Aorta (tissue), 5 donors: ENCODE results near the gene LRIG1. TPM values are rescaled to one million over a fixed set of nuclear protein-coding genes. Genes with fewer than 3 reads are reported as not detected.

Experiments
- ATAC-seq: fragments of 200-7000 bp; cut with Tn5 transposase; one replicate; pipeline ENCODE4 v1.9.1; 2022; ENCODE audit warnings: moderate library complexity; ENCODE audit not compliant: low FRiP score
- DNase-seq, 2 donors: peaks; one replicate each; pipeline ENCODE4 v3.0.0-alpha.2; 2020
- H3K27ac ChIP-seq, 2 donors: one replicate each; pipeline ENCODE4 v1.5.1; 2013; ENCODE audit warnings: low read length in 2 of 2, mild to moderate bottlenecking in 2 of 2, moderate library complexity in 2 of 2, control low read depth in 1 of 2, inconsistent platforms in 1 of 2, low read depth in 1 of 2
- H3K27me3 ChIP-seq, 2 donors: one replicate each; pipeline ENCODE4 v1.6.1; 2013; ENCODE audit warnings: control low read depth in 1 of 2, low read length in 1 of 2, mild to moderate bottlenecking in 1 of 2, moderate library complexity in 1 of 2; ENCODE audit not compliant: insufficient read depth in 2 of 2, control insufficient read depth in 1 of 2
- H3K36me3 ChIP-seq, 2 donors: one replicate each; pipeline ENCODE4 v1.6.1; 2013; ENCODE audit warnings: control low read depth in 1 of 2, low read length in 1 of 2, mild to moderate bottlenecking in 1 of 2; ENCODE audit not compliant: insufficient read depth in 2 of 2, control insufficient read depth in 1 of 2
- H3K4me1 ChIP-seq, 2 donors: one replicate each; pipeline ENCODE4 v1.6.1; 2013; ENCODE audit warnings: low read length in 2 of 2, control low read depth in 1 of 2, mild to moderate bottlenecking in 1 of 2, moderate library complexity in 1 of 2; ENCODE audit not compliant: insufficient read depth in 2 of 2, control insufficient read depth in 1 of 2
- H3K4me3 ChIP-seq, 2 donors: one replicate each; pipeline ENCODE4 v1.5.1; 2013; ENCODE audit warnings: low read length in 2 of 2, control low read depth in 1 of 2, mild to moderate bottlenecking in 1 of 2
- H3K9me3 ChIP-seq: one replicate; pipeline ENCODE4 v1.6.1; 2013; ENCODE audit warnings: mild to moderate bottlenecking, low read length; ENCODE audit not compliant: control insufficient read depth
- WGBS, 2 donors: extraction: QIAGEN DNeasy Blood & Tissue Kit; methylation state at CpG; one replicate each; pipeline ENCODE4 v1.1.7; 2013; 5-methylcytosine and 5-hydroxymethylcytosine counted together
- intact Hi-C, 2 donors: fragments of 100-400 bp; cut with DNase I; formaldehyde crosslinking; loops; one replicate each; pipeline versions ENCODE4 v1.14.2 to v1.15.0; 2022
- polyA plus RNA-seq, 2 donors: library from polyadenylated mRNA; stranded (reverse); fragments of 200-250 nt; gene quantifications; one replicate each; pipeline ENCODE4 v1.2.3, GENCODE V29; 2013
- total RNA-seq, 2 donors: library from RNA; stranded (reverse); fragmentation: NEBNext Ultra II Directional; extraction: Animal tissue kit (Norgen Biotek cat#: 25700); gene quantifications; one replicate each; pipeline ENCODE4 v1.2.1, GENCODE V29; 2021
- donor health status: healthy with polysubstance abuse.
- donor health status: Bipolar disorder and iron deficiency.
- donor health status: DM: no; HTN: no; CAD: no.
- donor health status: DM: no; HTN: no; CAD: no.
- donor health status: DM: yes; HTN: yes; CAD: no.

The LRIG1 gene
- total and polyA plus RNA-seq, 4 donors = 15.0 to 115 (median 68.9) TPM

- Histone ChIP-seq H3K27me3 (no peaks in the 10 kb centered on the region), H3K27ac (no peak overlapping the region), H3K36me3 (peaks cover 0 to 21% of the 10 kb centered on the region in 2 donors), H3K9me3 (no peaks in the 10 kb centered on the region), H3K4me3 (no peak overlapping the region), H3K4me1 (no peaks in the 10 kb centered on the region)
- DNase-seq = no peak
- intact Hi-C loops = no loop called here
- 89 to 90% methylated on average over 26 of the region's 26 CpGs for WGBS, 2 donors
- ATAC-seq = no peak
These were observed 120.5 kb downstream of the LRIG1 start for GRCh38 chr3:66380200-66380932.

GRCh38 chr3:66379565-66379964 lies 121.3 kb downstream of the LRIG1 start:
- no peaks in the 10 kb centered on the region for H3K27me3 ChIP-seq
- intact Hi-C loops = no loop called here
- 89 to 90% methylated on average over 9 of the region's 9 CpGs for WGBS, 2 donors

GRCh38 chr3:66378256-66378655 lies 122.6 kb downstream of the LRIG1 start:
- WGBS, 2 donors = 61 to 63% methylated on average over 5 of the region's 5 CpGs
- Histone ChIP-seq H3K36me3 (peaks cover 0 to 15% of the 10 kb centered on the region in 2 donors), H3K4me1 (no peaks in the 10 kb centered on the region), H3K27me3 (no peaks in the 10 kb centered on the region), H3K9me3 (no peaks in the 10 kb centered on the region), H3K4me3 (no peak overlapping the region), H3K27ac (no peak overlapping the region)
- ATAC-seq (no peak), DNase-seq (no peak)
- intact Hi-C loops = no loop called here

More at GRCh38 chr3:66379565-66379964, 121.3 kb downstream of the LRIG1 start:
- ATAC-seq (no peak), DNase-seq (no peak)
- H3K27ac ChIP-seq = no peak overlapping the region
- no peaks in the 10 kb centered on the region for H3K9me3 ChIP-seq
- H3K4me3 ChIP-seq = no peak overlapping the region
- H3K36me3 ChIP-seq = peaks cover 0 to 17% of the 10 kb centered on the region in 2 donors
- H3K4me1 ChIP-seq = no peaks in the 10 kb centered on the region

- no peak for DNase-seq
- Histone ChIP-seq H3K9me3 (no peaks in the 10 kb centered on the region), H3K4me3 (no peak overlapping the region)
These were observed 123.0 kb downstream of the LRIG1 start for GRCh38 chr3:66377800-66378199.

GRCh38 chr3:66376568-66376967 lies 124.3 kb downstream of the LRIG1 start:
- Histone ChIP-seq H3K4me3 (no peak overlapping the region), H3K9me3 (no peaks in the 10 kb centered on the region), H3K4me1 (no peaks in the 10 kb centered on the region), H3K36me3 (peaks cover 0 to 12% of the 10 kb centered on the region in 2 donors), H3K27ac (no peak overlapping the region), H3K27me3 (no peaks in the 10 kb centered on the region)
- DNase-seq = no peak
- no peak for ATAC-seq
- WGBS, 2 donors = 68 to 84% methylated on average over 2 of the region's 2 CpGs
- intact Hi-C loops = no loop called here

More at GRCh38 chr3:66377800-66378199, 123.0 kb downstream of the LRIG1 start:
- H3K27ac ChIP-seq = no peak overlapping the region
- H3K27me3 ChIP-seq = no peaks in the 10 kb centered on the region
- ATAC-seq = no peak
- intact Hi-C loops = no loop called here
- 94% methylated on average over 5 of the region's 5 CpGs for WGBS, 2 donors
- H3K36me3 ChIP-seq = peaks cover 0 to 12% of the 10 kb centered on the region in 2 donors
- H3K4me1 ChIP-seq = no peaks in the 10 kb centered on the region

- Histone ChIP-seq H3K9me3 (no peaks in the 10 kb centered on the region), H3K27ac (no peak overlapping the region), H3K27me3 (no peaks in the 10 kb centered on the region), H3K4me1 (no peaks in the 10 kb centered on the region), H3K4me3 (no peak overlapping the region), H3K36me3 (peaks cover 0 to 2% of the 10 kb centered on the region in 2 donors)
- DNase-seq (no peak), ATAC-seq (no peak)
- 70% methylated on average over 18 of the region's 18 CpGs for WGBS, 2 donors
- intact Hi-C loops = no loop called here
These were observed 128.0 kb downstream of the LRIG1 start for GRCh38 chr3:66372681-66373350.

GRCh38 chr3:66371432-66371831 lies 129.4 kb downstream of the LRIG1 start:
- ATAC-seq = no peak
- no peak overlapping the region for H3K4me3 ChIP-seq
- no peak overlapping the region for H3K27ac ChIP-seq
- intact Hi-C loops = no loop called here
- no peaks in the 10 kb centered on the region for H3K36me3 ChIP-seq
- DNase-seq = no peak
- 51 to 68% methylated on average over 7 of the region's 7 CpGs for WGBS, 2 donors
- no peaks in the 10 kb centered on the region for H3K27me3 ChIP-seq
- H3K4me1 ChIP-seq = no peaks in the 10 kb centered on the region
- H3K9me3 ChIP-seq = no peaks in the 10 kb centered on the region

GRCh38 chr3:66370179-66370578 lies 130.6 kb downstream of the LRIG1 start:
- ATAC-seq = no peak

GRCh38 chr3:66367979-66368378 lies 132.8 kb downstream of the LRIG1 start:
- H3K36me3 ChIP-seq = no peaks in the 10 kb centered on the region
- WGBS, 2 donors = 51% methylated on average over 3 of the region's 3 CpGs
- H3K27ac ChIP-seq = no peak overlapping the region
- no peaks in the 10 kb centered on the region for H3K9me3 ChIP-seq
- no peaks in the 10 kb centered on the region for H3K27me3 ChIP-seq
- peaks cover 0 to 3% of the 10 kb centered on the region in 2 donors for H3K4me1 ChIP-seq
- no peak overlapping the region for H3K4me3 ChIP-seq
- intact Hi-C loops = no loop called here
- DNase-seq = no peak
- no peak for ATAC-seq

More at GRCh38 chr3:66370179-66370578, 130.6 kb downstream of the LRIG1 start:
- WGBS, 2 donors = 74 to 83% methylated on average over 7 of the region's 7 CpGs
- H3K27me3 ChIP-seq = no peaks in the 10 kb centered on the region
- H3K36me3 ChIP-seq = no peaks in the 10 kb centered on the region
- DNase-seq = no peak
- no peak overlapping the region for H3K4me3 ChIP-seq
- H3K27ac ChIP-seq = no peak overlapping the region
- intact Hi-C loops = no loop called here
- no peaks in the 10 kb centered on the region for H3K4me1 ChIP-seq
- no peaks in the 10 kb centered on the region for H3K9me3 ChIP-seq
